ENCODE data around the gene DLG2. TPM values are rescaled to one million over a fixed set of nuclear protein-coding genes. Genes with fewer than 3 reads are reported as not detected.

Gene DLG2
- total RNA-seq, 1 experiment from 2014 or later = 17.5 TPM

GRCh38 chr11:84438565-84438964, 1188.6 kb downstream of the DLG2 start:
- no peaks in the 10 kb centered on the region for H3K27me3 Mint-ChIP-seq (ENCODE audit: low read depth)
- no peaks in the 10 kb centered on the region for H3K9me3 Mint-ChIP-seq
- ATAC-seq (no peak), DNase-seq (ENCODE audit: low spot score) (no peak)
- no peaks in the 10 kb centered on the region for H3K36me3 Mint-ChIP-seq
- no peak overlapping the region for H3K27ac Mint-ChIP-seq
- TF ChIP-seq NFATC4 (CRISPR knock-in tag; IDR thresholded peaks at IDR 0.05) (no peak), ZSCAN18 (CRISPR knock-in tag; IDR thresholded peaks at IDR 0.05) (no peak), ZMAT4 (CRISPR knock-in tag; IDR thresholded peaks at IDR 0.05) (no peak), STAT6 (CRISPR knock-in tag; conservative IDR thresholded peaks at IDR 0.05; ENCODE audit: low read depth) (no peak), PREB (CRISPR knock-in tag; IDR thresholded peaks at IDR 0.05; ENCODE audit: borderline replicate concordance) (no peak), TEAD4 (CRISPR knock-in tag; IDR thresholded peaks at IDR 0.05) (no peak), ZNF281 (CRISPR knock-in tag; IDR thresholded peaks at IDR 0.05) (no peak), FOXK1 (CRISPR knock-in tag; IDR thresholded peaks at IDR 0.05) (no peak), HMGA2 (CRISPR knock-in tag; IDR thresholded peaks at IDR 0.05) (no peak), ATF1 (CRISPR knock-in tag; IDR thresholded peaks at IDR 0.05) (no peak), ETV6 (CRISPR knock-in tag; IDR thresholded peaks at IDR 0.05) (no peak), E2F4 (CRISPR knock-in tag; IDR thresholded peaks at IDR 0.05; ENCODE audit: borderline replicate concordance, low read depth) (no peak), SOX15 (CRISPR knock-in tag; IDR thresholded peaks at IDR 0.05) (no peak), ATF6 (CRISPR knock-in tag; IDR thresholded peaks at IDR 0.05) (no peak), ARID4B (CRISPR knock-in tag; IDR thresholded peaks at IDR 0.05; ENCODE audit: borderline replicate concordance) (no peak), MXD4 (CRISPR knock-in tag; IDR thresholded peaks at IDR 0.05; ENCODE audit: borderline replicate concordance) (no peak), GTF2I (CRISPR knock-in tag; conservative IDR thresholded peaks at IDR 0.05) (no peak), ZNF416 (CRISPR knock-in tag; IDR thresholded peaks at IDR 0.05) (no peak), ZBTB43 (CRISPR knock-in tag; IDR thresholded peaks at IDR 0.05) (no peak), TEAD1 (CRISPR knock-in tag; IDR thresholded peaks at IDR 0.05) (no peak)
- ChIA-PET CTCF (interaction anchor here (1.7 kb wide), 1 partner anchor 9 kb away, joined by 4 read pairs; no protein-coding TSS in a partner anchor), POLR2A (no interaction called here)
- peaks cover 36% of the 10 kb centered on the region for H3K4me1 Mint-ChIP-seq
- H3K4me3 Mint-ChIP-seq = no peak overlapping the region

Data from WTC11 (cell line).